ENCODE measurements around the gene WDR47. TPM values are rescaled to one million over a fixed set of nuclear protein-coding genes. Genes with fewer than 3 reads are reported as not detected.

Gene WDR47
- total RNA-seq, 2 experiments from 2014 or later = 16.2 to 18.7 TPM

DNA sequence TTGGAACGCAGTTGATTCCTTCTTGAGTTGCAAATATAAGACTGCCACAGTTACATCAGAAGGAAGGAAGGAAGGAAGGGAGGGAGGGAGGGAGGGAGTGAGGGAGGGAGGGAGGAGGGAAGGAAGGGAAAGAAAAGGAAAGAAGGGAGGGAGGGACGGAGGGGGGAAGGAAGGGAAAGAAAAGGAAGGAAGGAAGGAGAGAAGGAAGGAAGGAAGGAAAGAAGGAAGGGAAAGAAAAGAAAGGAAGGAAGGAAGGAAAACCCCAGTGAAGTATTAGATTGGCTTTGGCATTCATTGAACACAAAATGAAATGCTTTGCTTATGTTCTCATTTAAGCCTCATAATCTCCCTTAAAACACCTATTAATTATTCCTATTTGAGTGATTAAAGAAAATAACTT, 6.4 kb upstream of the WDR47 start:
- Mint-ChIP-seq H3K9me3 (no peaks in the 10 kb centered on the region), H3K4me1 (ENCODE audit: low read depth) (no peaks in the 10 kb centered on the region), H3K27ac (no peak overlapping the region), H3K36me3 (ENCODE audit: low read depth) (no peaks in the 10 kb centered on the region), H3K27me3 (peaks cover 4% of the 10 kb centered on the region), H3K4me3 (no peak overlapping the region)
- no peak overlapping the region for H3K27ac ChIP-seq (ENCODE audit: low read depth in 1 of 2, low read length in 2 of 2)
- H3K4me3 ChIP-seq (ENCODE audit: low read length) = no peak overlapping the region
- intact Hi-C loops (cut with DNase I, micrococcal nuclease) = no loop called here
- TF ChIP-seq CTCF (IDR thresholded peaks at IDR 0.05) = no peak
- POLR2A ChIA-PET = interaction anchor here (1.0 kb wide), 1 partner anchor 28 kb away, joined by 3 read pairs; the partner anchor contains the start of gene TAF13
- CTCF ChIA-PET = no interaction called here
- no peaks in the 10 kb centered on the region for H3K4me1 ChIP-seq (ENCODE audit: insufficient read depth, low read length)
- DNase-seq (no peak), ATAC-seq (ENCODE audit: poor library complexity) (no peak)
- H3K9me3 ChIP-seq (ENCODE audit: control insufficient read depth in 1 of 2, insufficient read depth in 1 of 2, low read length in 2 of 2) = peaks cover 0 to 4% of the 10 kb centered on the region in 2 experiments
- H3K27me3 ChIP-seq (ENCODE audit: control insufficient read depth in 1 of 2, insufficient read depth in 2 of 2, low read length in 2 of 2) = no peaks in the 10 kb centered on the region
- no peaks in the 10 kb centered on the region for H3K36me3 ChIP-seq (ENCODE audit: insufficient read depth, low read length)

- H3K9me3 Mint-ChIP-seq = no peaks in the 10 kb centered on the region
- no peaks in the 10 kb centered on the region for H3K36me3 Mint-ChIP-seq (ENCODE audit: low read depth)
- Histone ChIP-seq H3K4me1 (ENCODE audit: insufficient read depth, low read length) (peaks cover 4% of the 10 kb centered on the region), H3K9me3 (ENCODE audit: control insufficient read depth in 1 of 2, insufficient read depth in 1 of 2, low read length in 2 of 2) (no peaks in the 10 kb centered on the region), H3K36me3 (ENCODE audit: insufficient read depth, low read length) (no peaks in the 10 kb centered on the region), H3K27ac (ENCODE audit: low read depth in 1 of 2, low read length in 2 of 2) (no peak overlapping the region), H3K27me3 (ENCODE audit: control insufficient read depth in 1 of 2, insufficient read depth in 2 of 2, low read length in 2 of 2) (no peaks in the 10 kb centered on the region), H3K4me3 (ENCODE audit: low read length) (no peak overlapping the region)
- no peak for DNase-seq
- TF ChIP-seq CTCF (IDR thresholded peaks at IDR 0.05) = no peak
- no peak overlapping the region for H3K4me3 Mint-ChIP-seq
- intact Hi-C loops (cut with DNase I, micrococcal nuclease) = no loop called here
- peaks cover 4% of the 10 kb centered on the region for H3K4me1 Mint-ChIP-seq (ENCODE audit: low read depth)
- peaks cover 4% of the 10 kb centered on the region for H3K27me3 Mint-ChIP-seq
- POLR2A ChIA-PET = no interaction called here
- CTCF ChIA-PET = no interaction called here
- ATAC-seq (ENCODE audit: poor library complexity) = no peak
- H3K27ac Mint-ChIP-seq = no peak overlapping the region
Observed at GRCh38 chr1:109047339-109047738, 5.4 kb upstream of the WDR47 start.

DNA sequence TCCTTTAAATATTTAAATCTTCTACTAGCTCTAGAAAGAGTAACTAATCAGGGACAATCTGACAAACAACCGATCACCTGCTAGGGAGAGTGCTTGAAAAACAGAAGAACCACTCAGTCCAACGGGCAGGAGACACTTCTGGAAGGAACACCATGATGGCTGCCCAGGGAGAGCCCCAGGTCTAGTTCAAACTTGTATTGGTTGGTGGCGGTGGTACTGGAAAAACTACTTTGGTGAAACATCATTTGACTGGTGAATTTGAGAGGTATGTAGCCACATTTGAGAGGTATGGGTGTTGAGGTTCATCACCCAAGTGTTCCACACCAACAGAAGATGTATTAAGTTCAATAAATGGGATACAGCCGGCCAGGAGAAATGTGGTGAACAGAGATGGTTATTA, 4.8 kb upstream of the WDR47 start:
- CTCF ChIA-PET = no interaction called here
- no peak for ATAC-seq (ENCODE audit: poor library complexity)
- Histone ChIP-seq H3K4me1 (ENCODE audit: insufficient read depth, low read length) (peaks cover 6% of the 10 kb centered on the region), H3K27ac (ENCODE audit: low read depth in 1 of 2, low read length in 2 of 2) (no peak overlapping the region), H3K9me3 (ENCODE audit: control insufficient read depth in 1 of 2, insufficient read depth in 1 of 2, low read length in 2 of 2) (no peaks in the 10 kb centered on the region), H3K36me3 (ENCODE audit: insufficient read depth, low read length) (no peaks in the 10 kb centered on the region), H3K4me3 (ENCODE audit: low read length) (no peak overlapping the region), H3K27me3 (ENCODE audit: control insufficient read depth in 1 of 2, insufficient read depth in 2 of 2, low read length in 2 of 2) (no peaks in the 10 kb centered on the region)
- Mint-ChIP-seq H3K4me3 (no peak overlapping the region), H3K27me3 (peaks cover 4% of the 10 kb centered on the region), H3K27ac (no peak overlapping the region), H3K4me1 (ENCODE audit: low read depth) (peaks cover 9% of the 10 kb centered on the region), H3K36me3 (ENCODE audit: low read depth) (peaks cover 4% of the 10 kb centered on the region), H3K9me3 (no peaks in the 10 kb centered on the region)
- TF ChIP-seq CTCF (IDR thresholded peaks at IDR 0.05) = no peak
- intact Hi-C loops (cut with DNase I, micrococcal nuclease) = no loop called here
- POLR2A ChIA-PET = no interaction called here
- DNase-seq = no peak

All from CD4-positive, alpha-beta T cell (primary cell).